Hepatocyte (in vitro differentiated cells): ENCODE data around the gene ZNF230.

Experiments
- CTCF ChIP-seq: fragments of 200-600 bp; sonication (generic); IDR thresholded peaks from 2 replicates; pipeline ENCODE4 v1.5.1; 2016; ENCODE audit warnings: antibody characterized with exemption, mild to moderate bottlenecking; ENCODE audit not compliant: poor library complexity
- EZH2 ChIP-seq: fragments of 200-600 bp; sonication (generic); IDR thresholded peaks from 2 replicates; pipeline ENCODE4 v1.6.1; 2016; ENCODE audit warnings: antibody characterized with exemption, mild to moderate bottlenecking, borderline replicate concordance

GRCh38 chr19:44059229-44059628 lies 56.5 kb downstream of the ZNF230 start:
- TF ChIP-seq CTCF: no peak
- TF ChIP-seq EZH2: no peak
